ENCODE results near the gene PRMT7. TPM values are rescaled to one million over a fixed set of nuclear protein-coding genes. Genes with fewer than 3 reads are reported as not detected.

The PRMT7 gene
- total RNA-seq, 4 donors from 2014 or later, result 74.1 to 91.5 (median 78.0) TPM

GRCh38 chr16:68361485-68361884 lies 50.7 kb downstream of the PRMT7 start:
- Histone ChIP-seq H3K4me1 (peaks cover 0 to 26% (median 7%) of the 10 kb centered on the region in 4 donors), H3K36me3 (peaks cover 0 to 53% (median 5%) of the 10 kb centered on the region in 3 donors), H3K4me3 (no peak overlapping the region), H3K27me3 (peaks cover 0 to 8% of the 10 kb centered on the region in 2 donors), H3K27ac (no peak overlapping the region), H3K9me3 (no peaks in the 10 kb centered on the region)
- no peak for DNase-seq (ENCODE audit: low spot score in 2 of 2)
- WGBS, 2 donors, result 52 to 66% methylated on average over 15 to 16 of the region's 16 CpGs
- TF ChIP-seq CTCF (IDR thresholded peaks at IDR 0.05) (no peak), EP300 (IDR thresholded peaks at IDR 0.05) (no peak), POLR2A (IDR thresholded peaks at IDR 0.05) (no peak)

DNA sequence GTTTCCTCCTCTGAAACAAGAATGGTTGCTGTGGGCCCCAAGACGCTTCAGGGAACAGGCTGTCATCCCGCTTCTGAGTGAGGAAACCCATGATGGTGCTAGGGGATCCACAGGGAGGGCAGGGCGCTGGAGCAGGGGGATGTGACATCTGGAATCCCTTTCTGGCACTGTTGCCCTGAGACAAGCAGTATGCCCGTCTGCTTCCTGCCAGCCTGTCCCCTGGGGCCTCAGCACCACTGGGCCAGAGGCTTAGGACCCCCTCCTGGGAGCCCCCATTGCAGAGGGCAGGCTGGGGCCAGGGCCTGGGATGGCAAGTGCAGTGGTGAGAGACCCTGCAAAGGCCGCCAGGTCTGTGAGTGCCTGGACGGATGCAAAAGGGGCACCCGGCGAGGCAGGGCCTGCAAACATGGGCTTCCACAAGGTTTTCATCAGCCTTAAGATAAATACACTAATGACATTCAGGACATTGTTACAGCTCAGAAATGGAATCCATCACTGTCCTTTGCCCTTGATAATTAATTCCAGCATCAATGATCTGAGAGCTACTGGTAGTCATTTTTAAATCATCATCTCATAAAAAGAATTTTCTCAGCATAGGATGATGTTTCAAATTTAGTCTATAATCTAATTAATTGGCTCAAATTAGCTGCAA lies 51.6 kb downstream of the PRMT7 start:
- TF ChIP-seq CTCF (IDR thresholded peaks at IDR 0.05) (no peak), POLR2A (IDR thresholded peaks at IDR 0.05) (no peak), EP300 (IDR thresholded peaks at IDR 0.05) (no peak)
- Histone ChIP-seq H3K27me3 (peaks cover 0 to 16% of the 10 kb centered on the region in 2 donors), H3K9me3 (no peaks in the 10 kb centered on the region), H3K27ac (no peak overlapping the region), H3K36me3 (peaks cover 0 to 44% (median 0%) of the 10 kb centered on the region in 3 donors), H3K4me1 (peaks cover 0 to 26% (median 7%) of the 10 kb centered on the region in 4 donors), H3K4me3 (no peak overlapping the region)
- 67 to 69% methylated on average over 5 to 7 of the region's 8 CpGs for WGBS, 2 donors
- no peak for DNase-seq (ENCODE audit: low spot score in 2 of 2)

DNA sequence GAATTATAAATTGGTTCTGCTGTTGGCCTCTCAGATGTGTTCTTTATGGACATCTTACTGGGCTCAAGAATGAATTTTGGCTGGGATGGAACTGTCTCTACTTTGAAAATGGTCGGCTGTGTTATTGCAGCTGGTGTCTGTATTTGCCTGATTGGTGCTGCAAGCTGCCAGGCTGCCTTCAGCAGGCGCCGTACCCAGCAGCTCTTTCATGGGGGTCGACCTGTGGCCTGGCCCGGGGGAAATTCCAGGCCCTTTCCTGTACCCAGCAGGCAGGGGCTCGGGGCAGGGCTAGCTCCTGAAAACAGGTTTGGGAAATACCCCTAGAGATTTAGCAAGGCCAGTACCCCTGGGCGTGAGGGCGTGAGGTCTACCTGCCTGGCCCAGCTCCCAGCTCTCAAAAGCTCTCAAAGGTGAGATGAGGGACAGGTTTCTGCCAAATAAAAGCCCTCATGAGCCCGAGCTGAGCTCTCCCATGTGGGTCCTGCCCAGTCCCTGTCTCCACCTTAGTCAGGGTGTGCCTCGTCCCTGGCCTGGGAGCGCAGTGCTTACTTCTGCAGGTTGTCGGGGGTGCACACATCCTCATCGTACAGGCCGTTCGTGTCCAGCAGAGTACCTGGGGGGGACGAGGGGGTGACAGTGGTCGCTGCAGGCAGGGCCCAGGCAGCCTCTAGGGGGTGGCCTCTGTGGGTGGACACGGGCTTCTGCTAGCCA lies 52.3 kb downstream of the PRMT7 start:
- Histone ChIP-seq H3K27me3 (peaks cover 0 to 22% of the 10 kb centered on the region in 2 donors), H3K4me3 (no peak overlapping the region), H3K36me3 (peaks cover 0 to 37% (median 0%) of the 10 kb centered on the region in 3 donors), H3K9me3 (no peaks in the 10 kb centered on the region), H3K27ac (no peak overlapping the region), H3K4me1 (peaks cover 0 to 26% (median 7%) of the 10 kb centered on the region in 4 donors)
- TF ChIP-seq CTCF (IDR thresholded peaks at IDR 0.05) (no peak), EP300 (IDR thresholded peaks at IDR 0.05) (no peak), POLR2A (IDR thresholded peaks at IDR 0.05) (no peak)
- DNase-seq (ENCODE audit: low spot score in 2 of 2), result no peak
- WGBS, 2 donors, result 70% methylated on average over 13 to 17 of the region's 18 CpGs

DNA sequence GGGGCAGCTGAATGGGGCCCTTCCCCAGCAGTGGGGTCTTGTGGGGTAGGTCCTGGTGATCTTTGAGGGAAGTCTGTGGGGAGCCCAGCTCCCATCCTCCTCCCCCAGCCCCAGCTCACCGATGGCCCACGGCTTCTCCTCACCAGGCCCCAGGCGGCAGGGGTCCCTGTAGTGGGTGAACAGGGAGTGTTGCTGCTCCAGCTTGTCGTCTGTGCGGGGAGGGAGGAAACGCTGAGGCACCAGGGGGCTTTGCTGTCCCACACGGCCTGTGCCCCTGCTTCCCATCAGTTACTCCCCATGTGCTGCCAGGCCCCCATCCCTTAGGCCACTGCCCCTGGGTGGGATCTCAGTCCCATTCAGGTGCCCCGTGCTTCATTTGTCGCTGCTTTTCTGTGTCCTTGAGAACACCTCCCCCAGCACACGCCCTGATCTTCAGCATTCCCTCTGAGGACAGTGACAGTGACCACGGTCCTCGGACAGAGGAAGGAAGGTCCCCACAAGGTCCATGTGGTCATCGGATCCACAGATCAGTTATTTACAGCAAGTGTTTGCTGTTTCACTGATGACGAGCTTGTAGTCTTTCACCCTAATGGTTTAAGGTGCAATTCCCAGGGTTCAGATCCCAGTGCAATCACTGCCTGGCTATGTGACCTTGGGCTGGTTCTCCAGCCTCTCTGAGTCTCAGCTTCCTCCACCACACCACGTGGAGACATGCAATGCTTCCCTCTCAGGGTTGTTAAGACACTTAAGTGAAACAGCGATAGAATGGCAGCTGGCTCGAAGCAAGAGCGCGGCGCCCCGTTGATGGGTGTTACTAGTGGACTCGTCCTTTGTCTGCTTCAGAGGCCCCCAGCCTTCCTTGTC lies 53.1 kb downstream of the PRMT7 start:
- peaks cover 0 to 29% (median 0%) of the 10 kb centered on the region in 3 donors for H3K36me3 ChIP-seq
- TF ChIP-seq CTCF (IDR thresholded peaks at IDR 0.05) (no peak), POLR2A (IDR thresholded peaks at IDR 0.05) (no peak), EP300 (IDR thresholded peaks at IDR 0.05) (no peak)
- peaks cover 0 to 26% of the 10 kb centered on the region in 2 donors for H3K27me3 ChIP-seq

More for the DNA sequence above, 53.1 kb downstream of the PRMT7 start:
- H3K27ac ChIP-seq, result no peak overlapping the region
- H3K9me3 ChIP-seq, result no peaks in the 10 kb centered on the region
- DNase-seq (ENCODE audit: low spot score in 2 of 2), result no peak
- 44 to 56% methylated on average over 18 to 22 of the region's 22 CpGs for WGBS, 2 donors
- peaks cover 0 to 26% (median 7%) of the 10 kb centered on the region in 4 donors for H3K4me1 ChIP-seq
- H3K4me3 ChIP-seq, result no peak overlapping the region
